Activated CD4-positive, alpha-beta T cell treated with anti-CD3 and anti-CD28 coated beads, Interleukin-2, Interleukin-4, amounts not matched to agents 100 ng/mL and 50 ng/mL, durations not matched to agents 16 hours and 8 hours (primary cell): ENCODE results near the gene SLC10A3.

Experiments
- DNase-seq: peaks from one replicate; pipeline ENCODE4 v3.0.0-alpha.2; 2020; ENCODE audit warnings: low spot score

Gene SLC10A3

DNA sequence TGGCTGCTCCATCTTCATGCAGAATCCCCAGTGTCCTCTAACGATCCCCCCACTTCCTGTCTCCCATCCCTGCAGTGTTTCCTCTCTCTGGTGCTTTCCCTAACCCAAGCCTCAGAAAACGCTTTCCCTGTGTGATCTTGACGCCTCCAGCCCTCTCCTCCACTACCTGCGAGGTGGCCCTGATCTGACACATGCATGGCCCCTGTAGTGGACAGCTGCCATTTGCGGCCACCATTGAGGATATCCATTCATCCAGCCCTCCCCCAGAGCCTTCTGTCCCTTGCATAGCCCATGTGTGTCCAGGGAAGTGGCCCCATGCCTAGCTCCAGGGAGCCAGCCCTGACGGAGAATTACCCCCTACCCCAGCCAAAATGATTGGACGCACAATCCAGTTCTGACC is 7.1 kb downstream of the SLC10A3 start:
- DNase-seq = no peak

DNA sequence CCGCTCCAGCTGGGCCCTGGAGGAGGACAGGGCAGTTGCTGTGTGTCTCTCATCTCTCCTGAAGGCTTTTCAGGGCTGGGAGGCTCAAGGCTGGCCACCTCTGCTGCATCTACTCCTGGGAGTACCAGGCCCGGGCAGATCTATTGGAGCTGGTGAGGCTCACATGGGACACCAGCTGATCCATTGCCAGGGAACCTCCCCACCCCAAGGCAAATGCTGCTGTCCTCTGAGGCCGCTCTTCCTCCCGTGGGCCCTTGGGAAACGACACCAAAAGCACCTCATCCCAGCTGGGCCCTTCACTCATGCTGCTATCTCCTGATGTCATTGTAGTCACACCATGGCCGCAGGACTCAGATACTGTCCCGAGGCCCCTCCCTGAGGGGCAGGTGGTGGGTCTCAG is 7.6 kb downstream of the SLC10A3 start:
- no peak for DNase-seq

DNA sequence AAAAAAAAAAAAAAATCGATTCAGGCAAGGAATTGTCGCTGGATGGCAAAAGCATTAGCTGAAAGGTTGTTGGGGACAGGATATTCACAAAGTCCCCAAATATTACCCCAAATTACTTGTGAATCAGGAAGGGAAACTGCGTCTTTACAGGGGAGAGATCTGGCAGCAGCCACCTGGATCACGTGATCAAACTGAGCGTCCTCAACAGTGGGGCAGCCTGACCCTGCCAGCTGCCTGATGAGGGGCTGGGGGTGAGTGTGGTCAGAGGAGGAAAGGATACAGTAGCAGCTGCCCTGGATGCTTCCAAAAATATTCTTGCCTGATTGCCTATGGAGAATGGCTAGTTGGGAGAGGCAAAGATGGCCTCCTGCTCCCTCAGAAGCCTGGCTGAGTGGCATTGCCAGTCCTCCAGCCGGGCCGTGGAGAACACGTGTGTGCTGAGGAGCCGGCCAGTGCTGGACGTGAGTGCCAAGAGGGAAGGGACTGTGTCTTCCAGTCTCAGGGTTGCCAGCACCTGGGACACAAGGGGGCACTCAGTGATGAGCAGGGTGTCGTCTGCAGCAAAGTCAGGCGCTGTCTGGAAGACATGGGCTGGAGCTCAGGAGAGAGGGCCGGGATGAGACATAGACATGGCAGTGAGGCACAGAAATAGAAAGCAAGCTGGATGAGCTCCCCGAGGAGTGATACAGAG is 8.4 kb downstream of the SLC10A3 start:
- DNase-seq = no peak

DNA sequence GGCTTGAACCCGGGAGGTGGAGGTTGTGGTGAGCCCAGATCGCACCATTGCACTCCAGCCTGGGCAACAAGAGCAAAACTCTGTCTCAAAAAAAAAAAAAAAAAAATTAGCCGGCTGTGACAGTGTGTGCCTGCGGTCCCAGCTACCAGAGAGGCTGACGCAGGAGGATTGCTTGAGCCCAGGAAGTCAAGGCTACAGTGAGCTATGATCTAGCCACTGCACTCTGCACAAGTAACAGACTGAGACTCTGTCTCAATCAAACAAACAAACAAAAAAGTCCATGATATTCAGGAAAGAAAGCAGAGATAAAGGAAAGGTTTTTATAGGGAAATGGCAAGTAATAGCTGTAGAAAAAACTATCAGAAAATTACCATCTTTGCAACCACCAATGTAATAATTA is 9.2 kb downstream of the SLC10A3 start:
- DNase-seq = no peak

DNA sequence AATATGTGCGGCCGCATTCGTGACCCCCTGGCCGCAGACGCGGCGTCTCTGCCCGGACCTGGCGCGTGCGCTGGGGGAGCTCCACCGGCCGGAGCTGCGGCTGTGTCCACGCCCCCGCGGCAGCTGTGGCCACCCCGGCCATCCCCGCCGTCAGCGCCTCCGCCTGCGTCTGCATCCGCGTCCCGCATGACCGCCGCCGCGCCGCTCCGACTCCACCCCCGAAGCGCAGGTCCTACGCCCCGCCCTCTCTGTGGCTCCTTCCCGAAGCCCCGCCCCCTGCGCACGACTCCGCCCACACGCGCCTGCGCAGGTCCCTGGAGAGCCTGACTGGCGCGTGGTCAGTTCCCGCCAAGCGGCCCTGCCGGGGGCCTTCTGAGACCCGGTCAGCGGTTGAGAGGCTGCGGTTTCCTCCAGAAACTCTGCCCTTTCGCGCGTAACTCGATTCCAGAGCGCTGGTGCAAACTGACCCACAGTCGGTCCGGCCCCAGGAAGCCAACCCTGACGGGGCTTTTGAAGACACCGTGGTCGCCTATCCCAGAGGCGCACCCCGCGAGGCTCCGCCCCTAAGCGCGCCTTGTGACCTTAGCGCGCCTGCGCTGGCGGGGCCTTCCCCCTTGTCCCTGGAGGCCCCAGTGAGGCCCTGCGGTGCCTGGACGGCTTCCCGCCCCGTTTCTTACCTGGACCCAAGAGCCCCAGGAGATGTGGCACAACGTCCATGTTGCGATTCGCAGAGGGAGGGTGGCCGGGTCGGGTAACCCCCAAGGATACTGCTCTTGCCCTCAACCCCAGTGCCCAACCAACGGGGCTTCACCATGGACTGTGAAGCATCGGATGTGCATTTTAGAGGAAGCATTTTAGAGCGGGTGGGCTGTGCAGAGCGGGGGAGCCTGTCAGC is 11.5 kb downstream of the SLC10A3 start, which contains the start of gene LAGE3:
LAGE3 (minus strand) TSS at position 554 of the 895 bp plus-strand sequence; CDS start at position 188, 366 bp downstream.
- peak; percentile 93 for DNase-seq

DNA sequence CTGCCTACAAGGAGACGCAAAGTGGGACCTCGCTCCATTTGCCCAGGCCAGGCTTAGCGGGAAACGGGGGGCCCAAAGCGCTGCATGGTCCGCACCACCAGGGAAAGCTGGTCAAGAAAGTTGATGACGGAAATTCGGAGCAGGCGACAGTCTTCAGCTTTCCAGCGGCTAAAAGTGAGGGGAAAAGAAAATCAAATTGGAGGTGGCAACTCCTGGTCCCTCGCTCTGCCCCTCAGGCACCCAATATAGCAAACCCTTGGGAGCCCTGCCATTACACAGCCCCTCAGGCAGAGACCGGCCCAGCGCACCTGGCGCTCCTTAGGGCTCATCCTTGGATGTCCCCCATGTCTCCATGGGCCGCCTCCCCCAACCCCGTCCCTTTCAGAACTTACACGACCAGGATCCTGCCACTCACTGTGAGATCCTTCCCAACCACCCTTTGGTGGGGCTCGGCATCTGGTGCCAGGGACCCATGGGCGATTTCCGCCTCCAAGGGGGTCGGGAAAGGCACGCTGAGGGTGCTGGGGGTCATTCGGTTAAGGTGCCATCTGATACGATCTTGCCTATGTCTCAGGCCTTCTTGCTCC is 12.4 kb downstream of the SLC10A3 start:
- DNase-seq = no peak

DNA sequence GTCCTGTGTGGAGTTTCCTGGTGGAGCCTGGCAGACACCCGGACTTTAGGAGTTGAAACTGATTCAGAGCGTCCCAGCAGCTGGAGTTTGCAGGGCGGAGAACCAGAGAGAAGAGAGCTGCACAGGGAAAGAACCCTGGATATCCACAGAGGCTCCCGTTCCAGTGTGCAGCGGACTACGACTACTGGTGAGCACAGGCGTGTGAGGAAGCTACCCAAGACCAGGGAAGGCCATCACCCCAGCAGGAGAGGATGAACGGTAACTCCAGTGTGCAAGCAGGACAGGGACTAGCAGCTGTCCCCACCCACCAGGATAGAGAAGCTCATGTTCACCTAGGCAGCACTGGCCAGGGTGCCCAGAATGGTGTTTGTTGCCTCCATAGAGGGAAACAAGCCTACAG is 13.6 kb downstream of the SLC10A3 start:
- DNase-seq = no peak

DNA sequence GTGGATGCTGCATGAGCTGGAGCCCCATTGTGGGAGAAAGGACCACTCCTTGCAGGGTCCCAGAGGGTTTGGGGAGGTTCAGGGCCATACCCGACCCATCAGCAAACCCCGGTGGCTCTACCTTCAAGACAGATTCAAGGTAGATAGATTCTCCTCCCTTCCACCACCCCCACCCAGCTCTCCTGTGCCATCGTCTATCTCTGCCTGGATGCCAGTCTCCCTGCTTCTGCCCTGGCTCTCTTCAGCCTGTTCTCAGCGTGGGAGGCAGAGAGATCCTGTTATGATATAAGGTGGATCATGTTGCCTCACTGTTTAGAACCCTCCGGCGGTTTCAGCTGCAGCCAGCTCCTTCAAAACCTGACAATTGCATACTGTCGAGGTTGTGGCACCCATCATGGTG is 16.7 kb downstream of the SLC10A3 start:
- no peak for DNase-seq

DNA sequence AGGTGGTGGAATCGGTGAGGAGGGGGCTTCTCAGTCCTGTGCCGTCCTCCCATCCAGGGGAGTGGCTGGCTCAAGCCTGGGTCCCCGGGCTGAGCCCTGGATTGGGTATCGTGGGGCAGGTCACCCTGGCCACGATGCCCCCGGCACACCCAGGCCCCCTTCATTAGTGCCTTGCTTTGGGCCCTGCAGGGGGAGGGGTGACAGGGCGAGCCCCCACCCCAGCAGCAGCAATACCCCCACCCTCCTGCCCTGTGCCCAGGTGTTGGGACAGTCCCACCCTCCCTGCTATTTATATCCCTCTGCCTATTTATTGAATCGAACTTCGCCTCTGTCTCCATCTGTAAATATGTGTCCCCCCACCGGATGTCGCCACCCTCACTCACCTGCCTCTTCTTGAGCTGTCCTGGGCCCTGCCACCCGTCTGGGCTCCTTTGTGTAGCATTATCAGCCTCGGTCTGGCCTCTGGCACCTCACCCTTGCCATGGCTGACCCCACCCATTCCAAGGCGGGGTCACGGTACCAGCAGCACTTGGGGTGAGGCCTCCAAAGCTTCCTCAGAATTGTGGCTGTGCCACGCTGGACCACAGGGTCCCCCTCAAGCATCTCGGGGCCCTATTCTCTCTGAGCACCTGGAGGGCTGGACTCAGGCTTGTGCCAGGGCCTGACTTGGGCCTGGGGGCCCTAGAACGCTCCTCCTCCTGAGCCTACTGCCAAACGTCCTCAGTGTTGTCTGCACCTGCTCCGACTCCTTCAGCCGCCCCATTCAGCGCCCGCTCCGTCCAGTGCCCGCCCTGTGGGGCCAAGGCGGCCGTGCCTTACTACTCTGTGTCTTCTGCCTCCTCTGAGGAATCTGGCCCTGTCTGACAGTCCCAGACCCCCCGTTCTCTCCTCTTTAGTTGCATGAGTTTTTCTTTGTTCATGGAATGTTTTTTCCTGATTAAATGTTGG is 17.5 kb downstream of the SLC10A3 start:
- no peak for DNase-seq

DNA sequence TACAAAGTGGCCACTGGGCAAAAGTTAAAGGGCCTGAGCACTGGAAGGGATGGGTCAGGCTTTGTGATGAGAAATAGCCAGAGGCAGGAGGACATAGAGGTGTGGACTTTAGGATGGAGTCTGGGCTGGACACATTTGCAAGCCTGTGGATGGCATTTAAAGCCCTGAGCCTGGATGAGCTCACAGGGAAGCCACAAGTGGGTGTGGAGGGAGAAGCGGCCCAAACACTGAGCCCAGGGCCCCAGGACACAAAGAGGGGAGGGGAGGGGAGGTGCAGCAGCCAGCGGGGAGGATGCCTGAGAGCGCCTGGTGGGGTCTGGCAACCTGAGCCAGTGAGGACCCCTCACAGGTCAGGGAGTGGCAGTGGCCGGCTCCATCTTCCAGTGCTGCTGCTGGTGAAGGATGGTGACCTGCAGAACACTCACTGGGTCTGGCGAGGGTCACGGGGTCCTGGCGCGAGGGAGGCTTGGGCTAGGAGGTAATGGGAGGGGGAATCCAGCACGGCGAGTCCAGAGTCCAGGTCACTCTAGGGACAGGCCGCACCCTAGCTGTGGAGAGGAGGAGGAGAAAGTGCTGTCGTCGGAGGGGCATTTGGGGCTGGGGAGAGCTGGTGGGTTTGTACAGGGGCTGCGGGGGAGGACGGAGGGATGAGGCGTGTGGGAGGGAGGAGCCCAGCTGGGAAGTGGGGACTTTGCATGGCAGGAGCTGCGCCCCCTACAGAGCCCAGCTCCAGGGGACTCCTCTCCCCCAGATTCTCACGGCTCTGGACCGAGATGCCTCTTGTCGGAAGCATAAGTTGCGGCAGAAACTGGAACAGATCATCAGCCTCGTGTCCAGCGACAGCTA is 18.4 kb downstream of the SLC10A3 start:
- DNase-seq = no peak

DNA sequence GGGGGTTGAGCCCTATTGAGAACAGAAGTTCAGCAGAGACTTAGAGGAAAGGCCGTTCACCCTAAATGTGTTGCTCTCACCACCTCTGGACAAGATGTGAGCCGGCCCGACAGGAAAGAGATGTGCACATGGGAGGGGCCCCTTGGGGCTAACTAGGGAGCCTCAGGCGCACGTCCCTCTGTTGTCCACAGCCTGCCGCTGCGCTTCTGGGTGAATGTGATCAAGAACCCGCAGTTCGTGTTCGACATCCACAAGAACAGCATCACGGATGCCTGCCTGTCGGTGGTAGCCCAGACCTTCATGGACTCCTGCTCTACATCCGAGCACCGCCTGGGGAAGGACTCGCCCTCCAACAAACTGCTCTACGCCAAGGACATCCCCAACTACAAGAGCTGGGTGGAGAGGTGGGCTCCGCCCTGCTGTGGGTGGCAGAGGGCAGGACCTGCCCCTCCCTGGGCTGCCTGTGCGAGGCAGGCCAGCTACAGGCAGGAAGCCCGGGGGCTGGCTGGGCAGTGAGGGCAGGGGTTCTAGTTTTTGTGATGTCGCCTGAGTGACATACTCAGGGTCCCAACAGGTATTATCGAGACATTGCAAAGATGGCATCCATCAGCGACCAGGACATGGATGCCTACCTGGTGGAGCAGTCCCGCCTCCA is 19.4 kb downstream of the SLC10A3 start:
- no peak for DNase-seq

DNA sequence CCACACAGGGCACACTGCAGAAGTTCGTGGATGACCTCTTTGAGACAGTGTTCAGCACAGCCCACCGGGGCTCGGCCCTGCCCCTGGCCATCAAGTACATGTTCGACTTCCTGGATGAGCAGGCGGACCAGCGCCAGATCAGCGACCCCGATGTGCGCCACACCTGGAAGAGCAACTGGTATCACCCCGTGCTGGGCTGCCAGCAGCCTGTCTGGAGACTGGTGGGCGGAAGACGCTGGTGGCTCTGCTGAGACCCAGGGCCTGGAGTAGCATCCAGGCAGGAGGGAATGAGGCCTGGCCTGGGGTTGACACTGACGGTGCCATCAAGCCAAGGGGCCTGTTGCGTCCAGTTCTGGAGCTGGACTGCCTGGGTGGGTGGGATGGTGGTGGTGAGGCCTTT is 20.0 kb downstream of the SLC10A3 start:
- no peak for DNase-seq

DNA sequence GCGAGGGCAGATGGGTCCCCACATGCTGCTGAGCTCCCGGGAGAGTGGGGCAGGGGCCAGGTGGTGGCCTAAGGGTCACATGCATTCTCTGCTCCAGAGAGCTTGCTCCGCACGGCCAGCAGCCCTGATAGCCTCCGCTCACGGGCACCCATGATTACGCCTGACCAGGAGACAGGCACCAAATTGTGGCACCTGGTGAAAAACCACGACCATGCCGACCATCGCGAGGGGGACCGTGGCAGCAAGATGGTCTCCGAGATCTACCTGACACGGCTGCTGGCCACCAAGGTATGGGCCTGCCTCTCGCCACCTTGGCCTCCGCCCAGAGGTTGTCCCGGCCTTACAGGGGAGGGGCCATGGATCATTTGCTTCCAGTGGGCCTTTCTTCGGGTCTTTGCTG is 20.5 kb downstream of the SLC10A3 start:
- DNase-seq = no peak

DNA sequence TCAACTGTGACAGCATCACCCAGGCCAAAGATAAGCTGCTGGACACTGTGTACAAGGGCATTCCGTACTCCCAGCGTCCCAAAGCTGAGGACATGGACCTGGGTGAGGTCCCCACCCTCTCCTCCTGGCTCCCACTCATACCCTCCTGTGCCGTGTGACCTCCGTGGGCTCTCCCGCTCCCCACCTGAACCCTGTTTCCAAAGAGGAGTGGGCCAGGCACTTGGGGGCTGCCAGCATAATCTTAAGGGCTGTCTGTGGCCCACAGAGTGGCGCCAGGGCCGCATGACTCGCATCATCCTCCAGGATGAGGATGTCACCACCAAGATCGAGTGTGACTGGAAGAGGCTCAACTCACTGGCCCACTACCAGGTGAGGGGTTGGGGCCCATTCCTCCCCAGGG is 21.3 kb downstream of the SLC10A3 start:
- no peak for DNase-seq

DNA sequence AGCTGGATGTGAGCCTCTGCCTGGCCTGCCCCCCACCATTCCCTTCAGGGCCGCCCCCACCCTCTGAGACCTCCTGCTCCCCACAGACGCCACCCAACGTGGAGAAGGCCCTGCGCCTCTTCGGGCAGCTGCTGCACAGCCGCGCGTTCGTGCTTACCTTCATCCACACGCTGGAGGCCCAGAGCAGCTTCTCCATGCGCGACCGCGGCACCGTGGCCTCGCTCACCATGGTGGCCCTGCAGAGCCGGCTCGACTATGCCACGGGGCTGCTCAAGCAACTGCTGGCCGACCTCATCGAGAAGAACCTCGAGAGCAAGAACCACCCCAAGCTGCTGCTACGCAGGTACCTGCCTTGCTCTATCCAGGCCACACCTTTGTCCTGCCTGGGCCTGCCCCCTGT is 22.2 kb downstream of the SLC10A3 start:
- DNase-seq = no peak

DNA sequence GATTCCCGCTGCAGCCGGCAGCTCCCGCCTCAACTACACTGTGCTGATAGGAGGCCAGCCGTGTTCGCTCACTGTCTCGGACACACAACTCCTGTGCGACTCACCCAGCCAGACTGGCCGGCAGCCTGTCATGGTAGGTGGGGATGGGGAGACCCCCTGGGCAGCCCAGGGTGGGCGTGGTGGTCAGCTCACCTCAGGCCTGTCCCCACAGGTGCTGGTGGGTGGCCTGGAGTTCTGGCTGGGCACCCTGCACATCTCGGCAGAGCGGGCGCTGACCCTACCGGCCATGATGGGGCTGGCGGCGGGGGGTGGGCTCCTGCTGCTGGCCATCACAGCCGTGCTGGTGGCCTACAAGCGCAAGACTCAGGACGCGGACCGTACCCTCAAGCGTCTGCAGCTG is 22.9 kb downstream of the SLC10A3 start:
- no peak for DNase-seq

DNA sequence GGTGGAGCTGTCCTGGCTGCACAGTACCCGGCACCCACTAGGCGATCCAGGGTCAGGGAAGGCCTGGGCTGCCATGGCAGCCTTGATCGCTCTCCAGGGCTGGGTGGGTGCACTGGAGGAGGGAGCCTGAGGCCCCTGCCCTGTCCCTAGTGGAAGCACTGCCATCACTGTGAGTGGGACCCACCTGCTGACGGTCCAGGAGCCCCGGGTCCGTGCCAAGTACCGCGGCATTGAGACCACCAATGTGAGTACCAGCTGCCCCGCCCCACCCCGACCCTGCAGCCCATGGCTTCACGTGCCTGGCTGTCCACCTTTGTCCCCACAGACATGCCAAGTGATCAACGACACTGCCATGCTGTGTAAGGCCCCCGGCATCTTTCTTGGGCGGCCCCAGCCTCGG is 23.5 kb downstream of the SLC10A3 start:
- DNase-seq = no peak

DNA sequence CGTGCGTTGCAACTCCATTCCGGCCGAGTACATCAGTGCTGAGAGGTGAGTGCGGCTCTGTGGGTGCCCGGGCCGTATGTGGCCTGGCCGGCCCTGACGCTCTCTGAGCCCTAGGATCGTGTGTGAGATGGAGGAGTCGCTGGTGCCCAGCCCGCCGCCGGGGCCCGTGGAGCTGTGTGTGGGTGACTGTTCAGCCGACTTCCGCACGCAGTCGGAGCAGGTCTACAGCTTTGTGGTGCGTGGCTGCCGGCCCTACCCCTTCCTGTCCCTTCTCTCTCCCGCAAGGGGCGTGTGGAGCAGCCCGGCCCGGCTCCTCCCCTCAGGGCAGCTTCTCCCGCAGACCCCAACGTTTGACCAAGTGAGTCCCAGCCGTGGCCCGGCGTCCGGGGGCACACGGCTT is 24.4 kb downstream of the SLC10A3 start:
- DNase-seq = no peak

DNA sequence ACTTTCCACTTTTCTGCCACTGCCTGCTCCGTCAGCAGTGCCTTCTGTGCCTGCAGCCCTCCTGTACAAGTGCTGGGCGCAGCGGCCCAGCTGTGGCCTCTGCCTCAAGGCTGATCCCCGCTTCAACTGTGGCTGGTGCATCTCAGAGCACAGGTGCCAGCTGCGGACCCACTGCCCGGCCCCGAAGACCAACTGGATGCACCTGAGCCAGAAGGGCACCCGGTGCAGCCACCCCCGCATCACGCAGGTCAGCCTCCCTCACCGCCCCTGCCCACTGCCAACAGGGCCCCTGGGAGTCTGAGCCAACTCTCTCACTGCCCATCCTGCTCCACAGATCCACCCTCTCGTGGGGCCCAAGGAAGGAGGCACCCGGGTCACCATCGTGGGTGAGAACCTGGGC is 24.8 kb downstream of the SLC10A3 start:
- DNase-seq = no peak

DNA sequence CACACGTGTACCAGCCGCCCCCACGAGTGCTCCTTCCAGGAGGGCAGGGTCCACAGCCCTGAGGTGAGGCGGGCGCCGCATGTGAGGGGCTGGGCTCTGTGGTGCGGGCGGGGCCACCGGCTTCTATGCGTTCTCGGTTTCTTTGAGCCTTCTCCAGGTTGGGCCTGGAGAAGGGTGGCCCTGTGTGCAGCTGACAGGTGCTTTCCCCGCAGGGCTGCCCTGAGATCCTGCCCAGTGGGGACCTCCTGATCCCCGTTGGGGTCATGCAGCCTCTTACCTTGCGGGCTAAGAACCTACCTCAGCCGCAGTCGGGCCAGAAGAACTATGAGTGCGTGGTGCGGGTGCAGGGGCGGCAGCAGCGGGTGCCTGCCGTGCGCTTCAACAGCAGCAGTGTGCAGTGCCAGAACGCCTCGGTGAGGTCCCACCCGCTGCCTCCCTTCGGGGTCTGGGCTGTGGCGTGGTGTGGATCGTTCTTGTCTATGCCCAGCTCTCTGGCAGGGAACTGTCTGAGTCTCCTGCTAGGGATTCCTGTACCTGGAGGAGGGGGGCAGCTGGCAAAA is 25.5 kb downstream of the SLC10A3 start:
- no peak for DNase-seq
